ENCODE data around the gene CDKAL1.

CDKAL1 gene

DNA sequence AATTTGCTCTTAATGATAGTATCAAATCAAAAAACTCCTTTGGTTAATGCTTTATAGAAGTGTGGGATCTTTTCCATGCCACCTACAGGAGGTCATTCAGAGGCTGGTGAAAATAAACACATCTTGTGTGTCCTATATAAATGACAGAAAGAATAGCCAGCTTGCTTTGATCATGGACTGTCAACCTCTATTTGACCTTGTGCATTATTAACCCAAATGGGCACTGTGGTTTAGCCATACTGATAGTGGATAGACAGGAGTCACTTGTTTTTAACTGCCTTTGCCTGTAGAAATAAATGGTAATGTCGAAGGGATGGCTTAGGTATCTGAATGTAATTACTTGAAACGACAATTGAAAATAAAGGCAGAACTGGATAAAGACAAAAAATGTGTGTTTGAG lies 123.8 kb downstream of the CDKAL1 start:
- H3K4me2 ChIP-seq (ENCODE audit: low read length) = no peak overlapping the region
- no peak for TF ChIP-seq EZH2phosphoT487 (IDR thresholded peaks at IDR 0.05; ENCODE audit: low read depth)
- TF ChIP-seq, protein P1, sequence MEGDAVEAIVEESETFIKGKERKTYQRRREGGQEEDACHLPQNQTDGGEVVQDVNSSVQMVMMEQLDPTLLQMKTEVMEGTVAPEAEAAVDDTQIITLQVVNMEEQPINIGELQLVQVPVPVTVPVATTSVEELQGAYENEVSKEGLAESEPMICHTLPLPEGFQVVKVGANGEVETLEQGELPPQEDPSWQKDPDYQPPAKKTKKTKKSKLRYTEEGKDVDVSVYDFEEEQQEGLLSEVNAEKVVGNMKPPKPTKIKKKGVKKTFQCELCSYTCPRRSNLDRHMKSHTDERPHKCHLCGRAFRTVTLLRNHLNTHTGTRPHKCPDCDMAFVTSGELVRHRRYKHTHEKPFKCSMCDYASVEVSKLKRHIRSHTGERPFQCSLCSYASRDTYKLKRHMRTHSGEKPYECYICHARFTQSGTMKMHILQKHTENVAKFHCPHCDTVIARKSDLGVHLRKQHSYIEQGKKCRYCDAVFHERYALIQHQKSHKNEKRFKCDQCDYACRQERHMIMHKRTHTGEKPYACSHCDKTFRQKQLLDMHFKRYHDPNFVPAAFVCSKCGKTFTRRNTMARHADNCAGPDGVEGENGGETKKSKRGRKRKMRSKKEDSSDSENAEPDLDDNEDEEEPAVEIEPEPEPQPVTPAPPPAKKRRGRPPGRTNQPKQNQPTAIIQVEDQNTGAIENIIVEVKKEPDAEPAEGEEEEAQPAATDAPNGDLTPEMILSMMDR (IDR thresholded peaks at IDR 0.05; ENCODE audit: low read depth, low read length) = no peak
- H3K4me1 ChIP-seq (ENCODE audit: low read length) = peaks cover 13% of the 10 kb centered on the region
- H2AFZ ChIP-seq (ENCODE audit: low read depth, low read length) = no peak overlapping the region
- H3K27me3 ChIP-seq (ENCODE audit: low read depth, low read length) = no peaks in the 10 kb centered on the region
- no peaks in the 10 kb centered on the region for H3K36me3 ChIP-seq (replicated peaks; ENCODE audit: low read depth, low read length)
- no peaks in the 10 kb centered on the region for H3K9me3 ChIP-seq (ENCODE audit: insufficient read depth, low read length)
- H3K79me2 ChIP-seq (ENCODE audit: low read length) = no peaks in the 10 kb centered on the region
- no peak overlapping the region for H3K27ac ChIP-seq (ENCODE audit: low read length)
- H3K9ac ChIP-seq (ENCODE audit: low read length) = no peak overlapping the region
- H4K20me1 ChIP-seq (ENCODE audit: insufficient read depth, low read length) = no peaks in the 10 kb centered on the region
- no peak overlapping the region for H3K4me3 ChIP-seq (ENCODE audit: low read length)

DNA sequence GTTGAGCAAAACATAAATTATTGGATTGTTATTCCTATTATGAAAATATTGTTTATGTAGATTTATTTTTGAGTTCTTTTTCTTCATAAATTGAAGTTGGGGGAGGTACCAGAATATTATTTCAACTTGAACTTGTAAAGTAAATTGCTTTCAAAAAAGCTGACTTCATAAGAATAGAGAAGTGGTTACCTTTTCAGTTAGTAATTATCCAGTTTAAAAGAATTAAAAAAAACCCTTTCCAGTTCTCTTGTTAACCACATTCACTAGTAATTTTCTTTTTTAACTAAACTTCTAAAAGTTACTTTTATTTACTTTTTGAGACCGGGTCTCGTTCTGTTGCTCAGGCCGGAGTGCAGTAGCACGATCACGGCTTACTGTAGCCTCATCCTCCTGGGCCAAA lies 124.3 kb downstream of the CDKAL1 start:
- H2AFZ ChIP-seq (ENCODE audit: low read depth, low read length) = no peak overlapping the region
- no peaks in the 10 kb centered on the region for H3K36me3 ChIP-seq (replicated peaks; ENCODE audit: low read depth, low read length)
- no peaks in the 10 kb centered on the region for H3K27me3 ChIP-seq (ENCODE audit: low read depth, low read length)
- no peak overlapping the region for H3K4me3 ChIP-seq (ENCODE audit: low read length)
- H3K79me2 ChIP-seq (ENCODE audit: low read length) = no peaks in the 10 kb centered on the region
- H3K9me3 ChIP-seq (ENCODE audit: insufficient read depth, low read length) = no peaks in the 10 kb centered on the region
- peaks cover 13% of the 10 kb centered on the region for H3K4me1 ChIP-seq (ENCODE audit: low read length)
- no peak overlapping the region for H3K9ac ChIP-seq (ENCODE audit: low read length)
- H3K4me2 ChIP-seq (ENCODE audit: low read length) = no peak overlapping the region
- TF ChIP-seq EZH2phosphoT487 (IDR thresholded peaks at IDR 0.05; ENCODE audit: low read depth) = no peak
- TF ChIP-seq, protein P1 (IDR thresholded peaks at IDR 0.05; ENCODE audit: low read depth, low read length) = no peak
- no peak overlapping the region for H3K27ac ChIP-seq (ENCODE audit: low read length)
- H4K20me1 ChIP-seq (ENCODE audit: insufficient read depth, low read length) = no peaks in the 10 kb centered on the region

DNA sequence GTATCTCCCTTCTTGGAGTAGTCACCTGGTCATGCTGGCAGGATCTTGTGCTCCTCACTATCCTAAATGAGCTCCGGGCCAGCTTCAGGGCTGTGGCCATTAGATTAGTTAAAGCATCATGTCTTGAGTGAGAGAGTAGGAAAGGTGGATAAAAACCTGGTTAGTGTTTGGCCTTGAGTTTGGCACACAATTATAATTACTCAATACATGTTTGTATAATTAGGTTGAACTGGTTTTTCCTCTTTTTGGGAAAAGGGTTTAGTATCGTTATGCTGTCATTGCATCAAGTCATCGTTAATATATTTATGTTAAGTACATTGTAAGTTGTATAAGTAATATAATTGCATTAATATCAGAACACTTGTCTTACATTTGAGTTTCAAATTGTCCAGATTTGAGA lies 126.3 kb downstream of the CDKAL1 start:
- H3K36me3 ChIP-seq (replicated peaks; ENCODE audit: low read depth, low read length) = no peaks in the 10 kb centered on the region
- H3K4me3 ChIP-seq (ENCODE audit: low read length) = no peak overlapping the region
- no peak overlapping the region for H3K9ac ChIP-seq (ENCODE audit: low read length)
- H3K9me3 ChIP-seq (ENCODE audit: insufficient read depth, low read length) = no peaks in the 10 kb centered on the region
- H3K27me3 ChIP-seq (ENCODE audit: low read depth, low read length) = no peaks in the 10 kb centered on the region
- no peak for TF ChIP-seq EZH2phosphoT487 (IDR thresholded peaks at IDR 0.05; ENCODE audit: low read depth)
- TF ChIP-seq, protein P1 (IDR thresholded peaks at IDR 0.05; ENCODE audit: low read depth, low read length) = no peak
- no peak overlapping the region for H3K27ac ChIP-seq (ENCODE audit: low read length)
- H3K4me2 ChIP-seq (ENCODE audit: low read length) = no peak overlapping the region
- no peaks in the 10 kb centered on the region for H4K20me1 ChIP-seq (ENCODE audit: insufficient read depth, low read length)
- H3K4me1 ChIP-seq (ENCODE audit: low read length) = peaks cover 13% of the 10 kb centered on the region
- H3K79me2 ChIP-seq (ENCODE audit: low read length) = no peaks in the 10 kb centered on the region
- H2AFZ ChIP-seq (ENCODE audit: low read depth, low read length) = no peak overlapping the region

DNA sequence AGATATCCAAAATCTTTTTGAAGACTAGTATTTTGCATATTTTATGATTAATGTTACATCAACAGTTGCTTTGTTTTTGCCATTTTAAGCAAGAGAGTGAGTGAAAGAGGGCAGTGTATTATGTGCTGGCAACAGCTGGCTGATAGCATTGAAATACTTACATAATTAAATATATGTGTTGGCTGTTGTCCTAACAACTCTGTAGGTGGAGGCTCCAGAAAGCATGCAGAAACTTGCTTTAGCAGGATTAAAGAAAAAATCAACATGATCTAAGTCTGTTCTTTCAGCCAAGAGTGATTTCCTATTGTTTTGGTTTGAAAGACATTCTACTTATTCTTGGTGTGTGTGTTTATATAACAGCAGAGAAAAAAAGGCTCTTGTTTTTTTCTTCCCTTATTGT lies 127.5 kb downstream of the CDKAL1 start:
- Histone ChIP-seq H3K4me2 (ENCODE audit: low read length) (no peak overlapping the region), H3K27me3 (ENCODE audit: low read depth, low read length) (no peaks in the 10 kb centered on the region), H3K4me3 (ENCODE audit: low read length) (no peak overlapping the region), H3K27ac (ENCODE audit: low read length) (no peak overlapping the region), H4K20me1 (ENCODE audit: insufficient read depth, low read length) (no peaks in the 10 kb centered on the region), H3K9me3 (ENCODE audit: insufficient read depth, low read length) (no peaks in the 10 kb centered on the region), H2AFZ (ENCODE audit: low read depth, low read length) (no peak overlapping the region), H3K36me3 (replicated peaks; ENCODE audit: low read depth, low read length) (no peaks in the 10 kb centered on the region), H3K79me2 (ENCODE audit: low read length) (no peaks in the 10 kb centered on the region), H3K4me1 (ENCODE audit: low read length) (peaks cover 13% of the 10 kb centered on the region), H3K9ac (ENCODE audit: low read length) (no peak overlapping the region)
- TF ChIP-seq, protein P1 (IDR thresholded peaks at IDR 0.05; ENCODE audit: low read depth, low read length) = no peak
- TF ChIP-seq EZH2phosphoT487 (IDR thresholded peaks at IDR 0.05; ENCODE audit: low read depth) = no peak
